HPDE6-E6E7 (cell line): ENCODE results near the gene RNF220.
A peak's percentile ranks its signal among the peaks of the same experiment; 100 is the strongest.

Experiments
- DNase-seq: peaks from one replicate; pipeline ENCODE4 v3.0.0; 2011; ENCODE audit warnings: missing footprints; ENCODE audit errors: extremely low spot score

The RNF220 gene

GRCh38 chr1:44405031-44405797, at the start of gene RNF220:
TSS of gene RNF220 (plus strand) at chr1:44405255.
- no peak for DNase-seq

- DNase-seq: no peak
These were observed 49.3 kb upstream of the RNF220 start for GRCh38 chr1:44355582-44356305.

- DNase-seq: no peak
These were observed 47.3 kb upstream of the RNF220 start for GRCh38 chr1:44357710-44358109.

GRCh38 chr1:44359234-44359935, 45.7 kb upstream of the RNF220 start:
- no peak for DNase-seq

GRCh38 chr1:44361478-44361877, 43.6 kb upstream of the RNF220 start:
- DNase-seq: no peak

GRCh38 chr1:44366371-44366975, 38.6 kb upstream of the RNF220 start:
- DNase-seq: no peak

GRCh38 chr1:44367944-44368343, 37.1 kb upstream of the RNF220 start:
- DNase-seq: no peak

- no peak for DNase-seq
These were observed 36.4 kb upstream of the RNF220 start for GRCh38 chr1:44368471-44369151.

- no peak for DNase-seq
These were observed 33.8 kb upstream of the RNF220 start for GRCh38 chr1:44371206-44371605.

GRCh38 chr1:44375547-44375946, 29.5 kb upstream of the RNF220 start:
- no peak for DNase-seq

- DNase-seq: peak; percentile 39
These were observed 26.9 kb upstream of the RNF220 start for GRCh38 chr1:44377925-44378784.

GRCh38 chr1:44380666-44381177, 24.3 kb upstream of the RNF220 start:
- no peak for DNase-seq

GRCh38 chr1:44388551-44388950, 16.5 kb upstream of the RNF220 start:
- DNase-seq: no peak

GRCh38 chr1:44389437-44389836, 15.6 kb upstream of the RNF220 start:
- no peak for DNase-seq

GRCh38 chr1:44390277-44390676, 14.8 kb upstream of the RNF220 start:
- DNase-seq: no peak

GRCh38 chr1:44401256-44402228, 3.5 kb upstream of the RNF220 start:
- DNase-seq: no peak

GRCh38 chr1:44405798-44406736, 1.0 kb downstream of the RNF220 start:
- no peak for DNase-seq
